ENCODE measurements around the gene BAZ1B.

DNA sequence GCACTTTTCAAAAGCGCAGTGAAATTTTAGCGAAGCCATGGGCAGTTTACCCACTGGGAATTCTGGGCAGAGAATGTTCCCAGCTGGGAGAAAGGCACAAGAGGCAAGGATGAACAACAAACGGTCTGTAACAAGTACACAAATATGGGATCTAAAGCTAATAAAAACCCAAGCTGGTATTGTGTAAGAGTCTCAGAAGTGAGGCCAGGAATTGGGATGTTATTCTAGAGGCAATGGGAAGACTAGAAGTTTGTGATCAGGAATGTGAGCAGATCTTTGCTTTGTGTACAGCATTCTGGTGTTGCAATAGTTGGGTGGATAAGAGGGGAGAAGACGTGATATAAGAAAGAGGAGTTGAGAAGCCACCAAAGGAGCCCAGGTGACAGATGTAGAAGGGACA lies 73.5 kb downstream of the BAZ1B start:
- TF ChIP-seq POLR2A (IDR thresholded peaks at IDR 0.05) (no peak), CTCF (IDR thresholded peaks at IDR 0.05) (no peak)

Measured in esophagus squamous epithelium (tissue), 4 donors.